ENCODE data around the gene BAHCC1. TPM values are rescaled to one million over a fixed set of nuclear protein-coding genes. Genes with fewer than 3 reads are reported as not detected.

BAHCC1 gene
- total and polyA plus RNA-seq, 9 of the 15 experiments (the other 6 are each of a cell fraction or from before 2014, with no cell fraction given), result 0.14 to 26.9 (median 5.0) TPM

- TF ChIP-seq ZNF143 (CRISPR knock-in tag; IDR thresholded peaks at IDR 0.05) (peak; percentile 56; the same call in 1 of the 2 replicates), ZNF354B (CRISPR knock-in tag; IDR thresholded peaks at IDR 0.05) (no peak), TBP (optimal IDR thresholded peaks at IDR 0.05; ENCODE audit: low read depth, low read length) (no peak), PHB (CRISPR knock-in tag; IDR thresholded peaks at IDR 0.05) (no peak), FOXP4 (CRISPR knock-in tag; IDR thresholded peaks at IDR 0.05; ENCODE audit: borderline replicate concordance) (no peak), USF1 (CRISPR knock-in tag; IDR thresholded peaks at IDR 0.05) (peak; percentile 95), MGA (IDR thresholded peaks at IDR 0.05) (peak; percentile 70), ZFP91 (CRISPR knock-in tag; IDR thresholded peaks at IDR 0.05) (no peak), ZNF175 (CRISPR knock-in tag; IDR thresholded peaks at IDR 0.05; ENCODE audit: low read depth) (no peak)
These were observed 99.5 kb downstream of the BAHCC1 start (continued) for GRCh38 chr17:81494626-81495377.
